Brain microvascular endothelial cell (primary cell): ENCODE results near the gene HINFP.
"Not testable (repeated sequence)": the region's sequence is repeated elsewhere in the genome, so short reads cannot be mapped to it uniquely, and the experiment has no call there.

ENCODE experiments used
- DNase-seq: peaks from one replicate; pipeline ENCODE4 v3.0.0-alpha.2; 2020
- H3K27ac ChIP-seq: fragments of 250-450 bp; sonication (Bioruptor Pico); 2 replicates; pipeline ENCODE4 v1.5.1; 2020; ENCODE audit warnings: mild to moderate bottlenecking, moderate library complexity
- H3K27me3 ChIP-seq: fragments of 250-450 bp; sonication (Bioruptor Pico); replicated peaks from 2 replicates; pipeline ENCODE4 v1.5.1; 2020; ENCODE audit warnings: mild to moderate bottlenecking
- H3K36me3 ChIP-seq: fragments of 250-450 bp; sonication (Bioruptor Pico); replicated peaks from 2 replicates; pipeline ENCODE4 v1.5.1; 2020; ENCODE audit warnings: mild to moderate bottlenecking
- H3K4me3 ChIP-seq: 2 replicates; pipeline ENCODE4 v1.5.1; 2011; ENCODE audit warnings: low read depth, mild to moderate bottlenecking, control low read depth, low read length, moderate library complexity
- CTCF ChIP-seq: IDR thresholded peaks from 2 replicates; pipeline ENCODE4 v1.5.1; 2011; ENCODE audit warnings: low read depth, mild to moderate bottlenecking, moderate library complexity, low read length, control low read depth, inconsistent platforms; ENCODE audit errors: missing control alignments
- in situ Hi-C: cut with HindIII; loops from 2 replicates; pipeline ENCODE4 v1.10.0; 2017; ENCODE audit warnings: low sequenced_read_pairs, low pct_ligation_motif_present

The HINFP gene

GRCh38 chr11:119161871-119162270, 40.5 kb downstream of the HINFP start:
- H3K36me3 ChIP-seq, result no peaks in the 10 kb centered on the region
- in situ Hi-C loops, result no loop called here
- no peak overlapping the region for H3K4me3 ChIP-seq
- no peak overlapping the region for H3K27ac ChIP-seq
- no peak for DNase-seq
- TF ChIP-seq CTCF, result no peak
- H3K27me3 ChIP-seq, result no peaks in the 10 kb centered on the region

- in situ Hi-C loops, result no loop called here
- no peak overlapping the region for H3K4me3 ChIP-seq
- TF ChIP-seq CTCF, result no peak
- H3K27ac ChIP-seq, result no peak overlapping the region
- H3K36me3 ChIP-seq, result no peaks in the 10 kb centered on the region
- H3K27me3 ChIP-seq, result no peaks in the 10 kb centered on the region
- DNase-seq, result peak; percentile 60
Measured at GRCh38 chr11:119166368-119167076, 45.1 kb downstream of the HINFP start.

- DNase-seq, in situ Hi-C loops, H3K27ac ChIP-seq, H3K36me3 ChIP-seq, H3K27me3 ChIP-seq, H3K4me3 ChIP-seq: not testable (repeated sequence)
Measured at GRCh38 chr11:119167077-119167458, 45.7 kb downstream of the HINFP start.

- TF ChIP-seq CTCF, result no peak
- H3K27me3 ChIP-seq, result no peaks in the 10 kb centered on the region
- in situ Hi-C loops, result no loop called here
- no peak overlapping the region for H3K4me3 ChIP-seq
- no peak for DNase-seq
- H3K27ac ChIP-seq, result no peak overlapping the region
- no peaks in the 10 kb centered on the region for H3K36me3 ChIP-seq
Measured at GRCh38 chr11:119167933-119168332, 46.6 kb downstream of the HINFP start.

GRCh38 chr11:119168471-119169281, 47.3 kb downstream of the HINFP start, which contains the start of gene NLRX1:
NLRX1 (plus strand) TSS chr11:119168725; CDS start chr11:119171404, 2,679 bp downstream.
- no peaks in the 10 kb centered on the region for H3K36me3 ChIP-seq
- TF ChIP-seq CTCF, result peak; percentile 88
- in situ Hi-C loops, result no loop called here
- DNase-seq, result peak; percentile 59
- H3K4me3 ChIP-seq, result peak within 1 kb of the TSS; percentile 61
- H3K27ac ChIP-seq, result peak within 1 kb of the TSS; percentile 18
- H3K27me3 ChIP-seq, result no peaks in the 10 kb centered on the region

- DNase-seq, result no peak
- in situ Hi-C loops, result no loop called here
- no peak for TF ChIP-seq CTCF
- no peaks in the 10 kb centered on the region for H3K36me3 ChIP-seq
- no peaks in the 10 kb centered on the region for H3K27me3 ChIP-seq
- no peak overlapping the region for H3K27ac ChIP-seq
- peak overlapping the region; percentile 61 for H3K4me3 ChIP-seq
Measured at GRCh38 chr11:119169282-119169719, 47.9 kb downstream of the HINFP start.
